Measurements from ENCODE around the gene ZNF467. TPM values are rescaled to one million over a fixed set of nuclear protein-coding genes. Genes with fewer than 3 reads are reported as not detected.

The ZNF467 gene
- total and polyA plus RNA-seq, 2 of the 8 experiments (the other 6 are each of a cell fraction or from before 2014, with no cell fraction given), result 0.50 to 0.51 TPM

DNA sequence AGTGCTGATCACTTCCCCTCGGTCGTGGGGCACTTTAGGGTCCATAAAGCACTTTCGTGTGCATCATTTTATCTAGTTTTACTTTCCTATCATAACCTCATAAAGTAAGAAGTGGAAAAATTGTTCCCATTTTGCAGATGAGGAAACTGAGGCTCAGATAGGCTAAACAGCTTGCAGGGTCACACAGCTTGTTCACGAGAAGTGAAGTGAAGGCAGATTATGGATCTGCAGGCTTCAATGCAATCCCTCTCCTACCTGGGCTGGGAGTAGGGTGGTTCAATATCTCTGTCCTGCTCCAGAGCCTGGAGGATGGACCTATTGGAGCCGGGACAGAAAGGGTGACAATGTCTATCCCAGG, 10.8 kb upstream of the ZNF467 start:
- FAIRE-seq, result no peak
- TF ChIP-seq BRCA1 (IDR thresholded peaks at IDR 0.05; ENCODE audit: low read depth, low read length) (no peak), GTF2F1 (IDR thresholded peaks at IDR 0.05; ENCODE audit: borderline replicate concordance, low read depth, low read length) (no peak), KDM1A (IDR thresholded peaks at IDR 0.05; ENCODE audit: borderline replicate concordance, low read length) (peak; percentile 30; the same call in 1 of the 2 replicates), ZNF274 (IDR thresholded peaks at IDR 0.05; ENCODE audit: borderline replicate concordance, extremely low read depth, low read length) (no peak)

More for the DNA sequence above, 10.8 kb upstream of the ZNF467 start:
- Histone ChIP-seq H2BK15ac (ENCODE audit: low read length) (no peak overlapping the region), H3K79me2 (ENCODE audit: control insufficient read depth in 1 of 2, insufficient read depth in 2 of 2, low read length in 2 of 2) (no peaks in the 10 kb centered on the region), H4K91ac (replicated peaks; ENCODE audit: insufficient read length, low read length) (no peak overlapping the region), H2AFZ (ENCODE audit: low read length) (no peak overlapping the region), H3K18ac (ENCODE audit: extremely low read depth, low read length) (no peak overlapping the region), H3K56ac (replicated peaks; ENCODE audit: insufficient read length, low read depth, low read length) (no peak overlapping the region), H3K14ac (ENCODE audit: insufficient read length) (no peak overlapping the region), H2BK5ac (ENCODE audit: low read depth, low read length) (no peak overlapping the region), H3K4ac (replicated peaks; ENCODE audit: insufficient read length, low read depth, low read length) (no peak overlapping the region), H2AK5ac (ENCODE audit: low read depth, low read length) (no peak overlapping the region), H2BK20ac (ENCODE audit: low read length) (no peak overlapping the region), H3K36me3 (ENCODE audit: control insufficient read depth in 2 of 4, insufficient read depth in 4 of 4, low read length in 3 of 4) (no peaks in the 10 kb centered on the region), H3K4me3 (ENCODE audit: extremely low read depth in 1 of 4, insufficient read depth in 2 of 4, low read depth in 3 of 4, low read length in 4 of 4) (no peak overlapping the region), H2BK12ac (ENCODE audit: low read depth, low read length) (no peak overlapping the region), H3K79me1 (ENCODE audit: low read depth, low read length) (no peaks in the 10 kb centered on the region), H3K27me3 (replicated peaks in 1 of 4; ENCODE audit: control insufficient read depth in 3 of 4, extremely low read depth in 1 of 4, insufficient read depth in 3 of 4, low read length in 3 of 4) (peaks cover 2 to 21% (median 16%) of the 10 kb centered on the region in 4 experiments), H4K5ac (ENCODE audit: insufficient read length, low read depth, low read length) (no peak overlapping the region), H3K4me2 (ENCODE audit: insufficient read depth in 1 of 2, low read depth in 2 of 2, low read length in 2 of 2) (no peak overlapping the region), H4K20me1 (replicated peaks in 1 of 2; ENCODE audit: control insufficient read depth in 1 of 2, insufficient read depth in 2 of 2, low read length in 2 of 2) (peaks cover 0 to under 1% of the 10 kb centered on the region in 2 experiments), H3K9me3 (ENCODE audit: insufficient read depth in 2 of 2, low read depth in 1 of 2, low read length in 1 of 2) (no peaks in the 10 kb centered on the region), H3K27ac (ENCODE audit: low read depth, low read length) (no peak overlapping the region), H3K23me2 (ENCODE audit: low read depth, low read length) (no peaks in the 10 kb centered on the region), H3K4me1 (replicated peaks in 1 of 4; ENCODE audit: control insufficient read depth in 3 of 4, insufficient read depth in 4 of 4, low read length in 3 of 4) (peaks cover 0 to 15% (median 6%) of the 10 kb centered on the region in 4 experiments; a peak in 6 of 7 replicates), H2BK120ac (replicated peaks; ENCODE audit: low read depth, low read length) (no peak overlapping the region), H3K23ac (ENCODE audit: insufficient read length) (no peak overlapping the region), H4K8ac (ENCODE audit: extremely low read depth, insufficient read depth, low read length) (no peak overlapping the region), H3K9ac (replicated peaks in 1 of 4; ENCODE audit: extremely low read depth in 1 of 4, low read depth in 3 of 4, low read length in 3 of 4) (no peak overlapping the region)
- ChIA-PET CTCF (ENCODE audit: partially characterized antibody) (interaction anchor here (1.9 to 11.8 kb wide), 4 partner anchors 14 to 122 kb away, joined by 7 to 120 read pairs (median 111); no protein-coding TSS in a partner anchor), POLR2A (ENCODE audit: partially characterized antibody) (interaction anchor here (1.4 kb wide), 1 partner anchor 10 kb away, joined by 4 read pairs; the partner anchor contains the start of gene ZNF467)
- 91% methylated on average over 5 of the region's 5 CpGs; no CpG with 5 or more reads in 1 of the 2 experiments for WGBS, 2 experiments (ENCODE audit: extremely low coverage in 1 of 2, insufficient coverage in 1 of 2, insufficient read length in 1 of 2, insufficient replicate concordance in 2 of 2, low coverage in 1 of 2, low lambda C conversion rate in 2 of 2, missing lambda C conversion rate in 1 of 2)
- no peak for DNase-seq (ENCODE audit: low read depth in 1 of 2, low spot score in 2 of 2)

All from H1 (cell line).